ENCODE data around the gene ALDH1L2. TPM values are rescaled to one million over a fixed set of nuclear protein-coding genes. Genes with fewer than 3 reads are reported as not detected.
A peak's percentile ranks its signal among the peaks of the same experiment; 100 is the strongest.

Gene ALDH1L2
- total and polyA plus RNA-seq, 2 experiments from 2014 or later, result 6.5 to 16.2 TPM

- Histone ChIP-seq H3K36me3 (replicated peaks; ENCODE audit: insufficient read depth, low read depth) (no peaks in the 10 kb centered on the region), H3K27ac (peak overlapping the region; percentile 17), H3K4me3 (no peak overlapping the region), H4K20me1 (ENCODE audit: insufficient read depth, poor library complexity, severe bottlenecking) (no peaks in the 10 kb centered on the region), H3K9me3 (ENCODE audit: low read depth) (no peaks in the 10 kb centered on the region), H2AFZ (no peak overlapping the region), H3K4me2 (no peak overlapping the region), H3K9me2 (replicated peaks; ENCODE audit: insufficient read depth) (no peaks in the 10 kb centered on the region), H3K27me3 (no peaks in the 10 kb centered on the region), H3K4me1 (ENCODE audit: insufficient read depth) (peaks cover 3% of the 10 kb centered on the region), H3K79me2 (no peaks in the 10 kb centered on the region)
- WGBS (ENCODE audit: low lambda C conversion rate, missing lambda C conversion rate), result 73% methylated on average over 2 of the region's 2 CpGs
- no peak for TF ChIP-seq EZH2phosphoT487 (IDR thresholded peaks at IDR 0.05; ENCODE audit: low read depth, severe bottlenecking, unreplicated experiment)
- no peak for TF ChIP-seq EZH2 (IDR thresholded peaks at IDR 0.05; ENCODE audit: borderline replicate concordance)
- TF ChIP-seq CTCF (IDR thresholded peaks at IDR 0.05; ENCODE audit: poor library complexity), result no peak
- DNase-seq (ENCODE audit: low spot score), result no peak
These were observed 59.3 kb downstream of the ALDH1L2 start for GRCh38 chr12:105024928-105025327.

- no peaks in the 10 kb centered on the region for H4K20me1 ChIP-seq (ENCODE audit: insufficient read depth, poor library complexity, severe bottlenecking)
- H3K9me2 ChIP-seq (replicated peaks; ENCODE audit: insufficient read depth), result no peaks in the 10 kb centered on the region
- H3K9me3 ChIP-seq (ENCODE audit: low read depth), result no peaks in the 10 kb centered on the region
- no peak overlapping the region for H3K4me2 ChIP-seq
- H3K36me3 ChIP-seq (replicated peaks; ENCODE audit: insufficient read depth, low read depth), result no peaks in the 10 kb centered on the region
- no peak overlapping the region for H3K27ac ChIP-seq
- H2AFZ ChIP-seq, result no peak overlapping the region
- H3K4me3 ChIP-seq, result no peak overlapping the region
- WGBS (ENCODE audit: low lambda C conversion rate, missing lambda C conversion rate), result 71% methylated on average over 3 of the region's 3 CpGs
- DNase-seq (ENCODE audit: low spot score), result no peak
- no peak for TF ChIP-seq EZH2phosphoT487 (IDR thresholded peaks at IDR 0.05; ENCODE audit: low read depth, severe bottlenecking, unreplicated experiment)
- TF ChIP-seq CTCF (IDR thresholded peaks at IDR 0.05; ENCODE audit: poor library complexity), result no peak
- TF ChIP-seq EZH2 (IDR thresholded peaks at IDR 0.05; ENCODE audit: borderline replicate concordance), result no peak
- no peaks in the 10 kb centered on the region for H3K27me3 ChIP-seq
- peaks cover 3% of the 10 kb centered on the region for H3K4me1 ChIP-seq (ENCODE audit: insufficient read depth)
- no peaks in the 10 kb centered on the region for H3K79me2 ChIP-seq
These were observed 63.9 kb downstream of the ALDH1L2 start for GRCh38 chr12:105020241-105020962.

- TF ChIP-seq EZH2phosphoT487 (IDR thresholded peaks at IDR 0.05; ENCODE audit: low read depth, severe bottlenecking, unreplicated experiment), result no peak
- no peak for TF ChIP-seq CTCF (IDR thresholded peaks at IDR 0.05; ENCODE audit: poor library complexity)
- Histone ChIP-seq H3K4me1 (ENCODE audit: insufficient read depth) (no peaks in the 10 kb centered on the region), H3K27ac (no peak overlapping the region), H3K4me3 (no peak overlapping the region), H3K79me2 (no peaks in the 10 kb centered on the region), H3K4me2 (no peak overlapping the region), H2AFZ (no peak overlapping the region), H4K20me1 (ENCODE audit: insufficient read depth, poor library complexity, severe bottlenecking) (no peaks in the 10 kb centered on the region), H3K9me2 (replicated peaks; ENCODE audit: insufficient read depth) (no peaks in the 10 kb centered on the region), H3K36me3 (replicated peaks; ENCODE audit: insufficient read depth, low read depth) (no peaks in the 10 kb centered on the region), H3K9me3 (ENCODE audit: low read depth) (no peaks in the 10 kb centered on the region), H3K27me3 (no peaks in the 10 kb centered on the region)
- DNase-seq (ENCODE audit: low spot score), result no peak
- 78% methylated on average over 9 of the region's 9 CpGs for WGBS (ENCODE audit: low lambda C conversion rate, missing lambda C conversion rate)
These were observed 65.5 kb downstream of the ALDH1L2 start for GRCh38 chr12:105018776-105019175.
